ENCODE results near the gene TPCN2. TPM values are rescaled to one million over a fixed set of nuclear protein-coding genes. Genes with fewer than 3 reads are reported as not detected.

TPCN2 gene
- total and polyA plus RNA-seq, 2 of the 8 experiments (the other 6 are each of a cell fraction or from before 2014, with no cell fraction given) = 9.7 to 18.6 TPM

DNA sequence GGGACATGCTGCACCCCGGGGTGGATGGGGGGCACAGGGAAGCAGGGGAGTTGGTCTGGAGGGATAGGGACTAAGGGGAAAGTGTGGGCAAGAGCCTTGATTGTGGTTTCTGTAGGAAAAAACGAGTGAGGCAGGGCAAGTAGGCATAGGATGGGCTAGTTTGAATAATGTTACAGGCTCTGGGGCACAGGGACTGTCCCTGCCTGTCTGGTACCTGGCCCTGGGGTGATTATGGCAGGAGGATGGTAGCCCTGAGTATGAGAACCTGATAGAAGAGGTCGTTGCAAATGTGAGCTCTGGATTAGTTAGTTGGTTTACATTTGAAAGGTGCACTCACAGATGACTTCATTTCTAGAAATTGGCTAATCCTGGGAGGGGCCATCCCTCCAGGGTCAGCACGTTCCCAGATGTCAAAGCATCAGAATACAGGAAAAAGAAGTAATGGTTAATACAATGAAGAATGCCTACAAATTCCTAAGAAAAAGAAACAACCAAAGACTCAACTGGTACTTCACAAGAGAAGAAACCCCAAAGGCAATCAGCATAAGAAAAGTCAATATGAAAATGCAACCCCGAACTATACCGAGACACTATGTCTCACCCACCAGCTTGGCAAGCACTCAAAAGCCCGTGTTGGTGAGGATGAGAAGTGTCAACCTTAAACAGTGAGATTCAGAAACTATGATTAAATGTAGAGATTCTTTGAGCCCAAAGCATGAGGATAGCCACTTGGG lies 95.8 kb downstream of the TPCN2 start:
- H2AK5ac ChIP-seq (ENCODE audit: low read depth, low read length) = no peak overlapping the region
- H4K20me1 ChIP-seq (replicated peaks in 1 of 2; ENCODE audit: control insufficient read depth in 1 of 2, insufficient read depth in 2 of 2, low read length in 2 of 2) = no peaks in the 10 kb centered on the region
- no peaks in the 10 kb centered on the region for H3K79me1 ChIP-seq (ENCODE audit: low read depth, low read length)
- H2BK20ac ChIP-seq (ENCODE audit: low read length) = no peak overlapping the region
- H3K4ac ChIP-seq (replicated peaks; ENCODE audit: insufficient read length, low read depth, low read length) = no peak overlapping the region
- FAIRE-seq (no peak), DNase-seq (ENCODE audit: low read depth in 1 of 2, low spot score in 2 of 2) (no peak)
- peaks cover 13% of the 10 kb centered on the region in 2 experiments; a peak in 3 of 4 replicates for H3K9me3 ChIP-seq (ENCODE audit: insufficient read depth in 2 of 2, low read depth in 1 of 2, low read length in 1 of 2)
- H3K4me2 ChIP-seq (ENCODE audit: insufficient read depth in 1 of 2, low read depth in 2 of 2, low read length in 2 of 2) = no peak overlapping the region
- H3K27ac ChIP-seq (ENCODE audit: low read depth, low read length) = no peak overlapping the region
- no peak overlapping the region for H2BK5ac ChIP-seq (ENCODE audit: low read depth, low read length)
- H3K14ac ChIP-seq (ENCODE audit: insufficient read length) = no peak overlapping the region
- H3K23me2 ChIP-seq (ENCODE audit: low read depth, low read length) = no peaks in the 10 kb centered on the region
- no peak overlapping the region for H2BK12ac ChIP-seq (ENCODE audit: low read depth, low read length)
- H4K91ac ChIP-seq (replicated peaks; ENCODE audit: insufficient read length, low read length) = no peak overlapping the region
- H3K56ac ChIP-seq (replicated peaks; ENCODE audit: insufficient read length, low read depth, low read length) = no peak overlapping the region
- H3K4me1 ChIP-seq (replicated peaks in 1 of 4; ENCODE audit: control insufficient read depth in 3 of 4, insufficient read depth in 4 of 4, low read length in 3 of 4) = no peaks in the 10 kb centered on the region
- H3K4me3 ChIP-seq (ENCODE audit: extremely low read depth in 1 of 4, insufficient read depth in 2 of 4, low read depth in 3 of 4, low read length in 4 of 4) = no peak overlapping the region
- H4K5ac ChIP-seq (ENCODE audit: insufficient read length, low read depth, low read length) = no peak overlapping the region
- no peaks in the 10 kb centered on the region for H3K27me3 ChIP-seq (replicated peaks in 1 of 4; ENCODE audit: control insufficient read depth in 3 of 4, extremely low read depth in 1 of 4, insufficient read depth in 3 of 4, low read length in 3 of 4)
- no peak overlapping the region for H2AFZ ChIP-seq (ENCODE audit: low read length)
- POLR2A ChIA-PET (ENCODE audit: partially characterized antibody) = no interaction called here
- 82% methylated on average over 6 of the region's 7 CpGs; no CpG with 5 or more reads in 1 of the 2 experiments for WGBS, 2 experiments (ENCODE audit: extremely low coverage in 1 of 2, insufficient coverage in 1 of 2, insufficient read length in 1 of 2, insufficient replicate concordance in 2 of 2, low coverage in 1 of 2, low lambda C conversion rate in 2 of 2, missing lambda C conversion rate in 1 of 2)
- no peak overlapping the region for H2BK15ac ChIP-seq (ENCODE audit: low read length)
- no peak overlapping the region for H3K18ac ChIP-seq (ENCODE audit: extremely low read depth, low read length)
- H3K23ac ChIP-seq (ENCODE audit: insufficient read length) = no peak overlapping the region
- H3K9ac ChIP-seq (replicated peaks in 1 of 4; ENCODE audit: extremely low read depth in 1 of 4, low read depth in 3 of 4, low read length in 3 of 4) = no peak overlapping the region
- no peak overlapping the region for H4K8ac ChIP-seq (ENCODE audit: extremely low read depth, insufficient read depth, low read length)
- no peaks in the 10 kb centered on the region for H3K79me2 ChIP-seq (ENCODE audit: control insufficient read depth in 1 of 2, insufficient read depth in 2 of 2, low read length in 2 of 2)
- no peaks in the 10 kb centered on the region for H3K36me3 ChIP-seq (ENCODE audit: control insufficient read depth in 2 of 4, insufficient read depth in 4 of 4, low read length in 3 of 4)
- CTCF ChIA-PET (ENCODE audit: partially characterized antibody) = interaction anchor here (3.8 kb wide), 1 partner anchor 13 kb away, joined by 22 read pairs; no protein-coding TSS in a partner anchor
- no peak overlapping the region for H2BK120ac ChIP-seq (replicated peaks; ENCODE audit: low read depth, low read length)
- TF ChIP-seq CREB1 (IDR thresholded peaks at IDR 0.05) (no peak), CHD2 (IDR thresholded peaks at IDR 0.05; ENCODE audit: low read length) (no peak), POU5F1 (IDR thresholded peaks at IDR 0.05; ENCODE audit: low read depth, low read length) (no peak), TEAD4 (IDR thresholded peaks at IDR 0.05; ENCODE audit: low read depth, low read length) (no peak), SIRT6 (IDR thresholded peaks at IDR 0.05; ENCODE audit: low read length) (no peak), POLR2A (IDR thresholded peaks at IDR 0.05; ENCODE audit: control extremely low read depth in 1 of 2, low read depth in 2 of 2, low read length in 2 of 2) (no peak), JUN (IDR thresholded peaks at IDR 0.05; ENCODE audit: low read depth, low read length) (no peak), ASH2L (IDR thresholded peaks at IDR 0.05; ENCODE audit: low read length) (no peak), BACH1 (IDR thresholded peaks at IDR 0.05; ENCODE audit: low read length) (no peak), RBBP5 (IDR thresholded peaks at IDR 0.05; ENCODE audit: borderline replicate concordance, low read depth, low read length) (no peak), KDM5A (IDR thresholded peaks at IDR 0.05; ENCODE audit: low read length) (no peak), RNF2 (IDR thresholded peaks at IDR 0.05; ENCODE audit: borderline replicate concordance, low read depth, low read length, missing control alignments, poor library complexity, severe bottlenecking) (no peak), CHD1 (IDR thresholded peaks at IDR 0.05; ENCODE audit: low read depth, low read length) (no peak)
- TF ChIP-seq, protein P1, sequence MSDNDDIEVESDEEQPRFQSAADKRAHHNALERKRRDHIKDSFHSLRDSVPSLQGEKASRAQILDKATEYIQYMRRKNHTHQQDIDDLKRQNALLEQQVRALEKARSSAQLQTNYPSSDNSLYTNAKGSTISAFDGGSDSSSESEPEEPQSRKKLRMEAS (IDR thresholded peaks at IDR 0.05) = no peak
